ENCODE measurements around the gene ELOVL5.

ELOVL5 gene

DNA sequence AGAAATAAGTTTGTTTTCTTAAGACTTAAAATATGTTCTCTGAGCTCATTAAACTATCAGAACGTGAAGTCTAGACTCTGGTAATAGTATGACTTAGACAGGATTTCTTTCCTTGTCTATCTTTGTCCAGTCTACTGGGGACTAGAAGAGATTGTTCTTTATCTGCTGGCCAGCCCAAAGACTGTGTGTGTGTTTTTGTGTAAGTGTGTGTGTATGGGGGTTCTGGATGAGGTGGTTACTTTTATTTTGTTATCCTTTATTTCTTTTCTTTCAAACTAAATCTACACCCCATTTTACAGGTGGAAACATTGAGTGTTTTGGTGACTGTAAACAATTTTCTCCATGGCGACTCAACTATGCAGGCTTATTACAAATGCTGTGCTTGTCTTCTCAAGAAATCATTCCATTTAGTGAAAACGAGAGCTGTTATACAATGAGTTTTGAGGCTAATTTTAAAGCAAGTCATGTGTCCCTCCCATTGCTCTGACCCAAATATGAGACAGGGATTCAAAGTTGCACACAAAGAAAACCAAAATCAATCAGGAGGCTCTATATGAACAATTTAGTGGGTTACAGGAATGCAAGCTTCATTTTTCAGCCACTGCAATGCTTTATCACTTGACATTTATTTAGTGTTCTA lies 97.6 kb downstream of the ELOVL5 start:
- Histone ChIP-seq H3K27me3 (ENCODE audit: control insufficient read depth in 5 of 5, insufficient read depth in 4 of 5, low read length in 5 of 5) (no peaks in the 10 kb centered on the region), H3K4me3 (ENCODE audit: low read depth in 1 of 5, low read length in 5 of 5) (no peak overlapping the region), H3K36me3 (ENCODE audit: control insufficient read depth in 5 of 5, insufficient read depth in 5 of 5, low read length in 5 of 5) (no peaks in the 10 kb centered on the region), H3K4me1 (ENCODE audit: control insufficient read depth in 5 of 5, insufficient read depth in 5 of 5, low read length in 5 of 5) (peaks cover 10 to 25% (median 20%) of the 10 kb centered on the region in 5 donors), H3K9me3 (ENCODE audit: control insufficient read depth in 5 of 5, low read length in 5 of 5) (no peaks in the 10 kb centered on the region), H3K27ac (ENCODE audit: low read depth, low read length) (peak overlapping the region; percentile 89), H3K9ac (ENCODE audit: low read length in 5 of 5) (peak overlapping the region in 1 of 5 donors; percentile 38)

DNA sequence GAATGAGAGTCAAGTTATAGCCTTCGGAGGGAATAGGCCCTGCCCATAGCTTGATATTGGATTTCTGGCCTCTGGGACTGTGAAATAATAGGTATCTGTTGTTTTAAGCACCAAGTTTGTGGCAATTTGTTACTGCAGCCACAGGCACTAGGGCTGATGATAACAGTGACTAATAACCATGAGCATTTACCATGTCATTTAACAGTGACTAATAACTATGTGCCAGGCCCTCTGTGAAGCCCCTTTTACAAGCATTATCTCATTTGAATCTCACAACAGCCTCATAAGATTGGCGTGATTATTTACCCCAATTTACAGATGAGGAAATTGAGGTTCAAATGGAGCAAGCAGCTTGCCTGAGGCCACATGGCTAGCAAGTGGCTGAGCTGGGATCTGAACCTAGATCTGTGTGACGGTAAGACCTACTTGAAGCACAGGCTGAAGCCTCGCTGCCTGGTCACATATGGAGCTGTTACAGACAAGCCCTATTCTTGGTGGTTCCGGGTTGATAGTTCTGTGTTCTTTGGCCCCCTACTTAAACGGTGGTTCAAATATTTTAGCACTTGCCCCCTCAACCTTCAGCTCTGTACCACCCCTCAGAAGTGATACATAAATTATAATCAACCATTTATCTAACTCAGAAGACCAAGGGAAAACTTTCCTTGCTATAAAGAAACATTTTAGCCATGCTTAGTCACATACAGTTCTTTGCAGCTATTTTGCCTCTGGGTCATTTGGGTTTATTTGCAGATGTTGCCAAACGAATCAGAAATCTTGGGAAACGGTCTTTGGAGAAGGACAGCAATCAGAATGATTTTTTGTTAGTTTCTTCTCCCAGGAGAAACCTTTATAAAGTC lies 98.3 kb downstream of the ELOVL5 start:
- Histone ChIP-seq H3K4me3 (ENCODE audit: low read depth in 1 of 5, low read length in 5 of 5) (no peak overlapping the region), H3K27ac (ENCODE audit: low read depth, low read length) (peak overlapping the region; percentile 89), H3K4me1 (ENCODE audit: control insufficient read depth in 5 of 5, insufficient read depth in 5 of 5, low read length in 5 of 5) (peaks cover 10 to 25% (median 20%) of the 10 kb centered on the region in 5 donors)

DNA sequence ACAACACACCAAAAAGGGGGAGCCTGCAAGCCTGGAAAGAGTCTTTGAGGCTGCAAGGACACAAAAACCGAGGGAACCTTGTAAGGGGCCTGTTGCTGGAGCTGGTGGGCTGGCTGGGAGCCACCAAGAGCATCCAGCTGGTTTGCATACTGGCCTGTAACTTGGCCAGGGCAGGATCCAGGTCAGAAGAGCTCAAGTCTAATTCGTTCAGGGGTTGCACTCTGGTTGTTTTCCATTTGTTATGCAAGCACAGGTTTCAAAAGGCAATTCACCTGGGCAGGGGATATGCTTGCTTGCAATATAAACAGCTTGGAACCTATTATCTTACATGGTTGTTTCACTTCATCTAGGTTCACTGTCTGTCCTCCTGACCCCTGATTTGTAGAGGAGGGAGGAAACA lies 101.8 kb downstream of the ELOVL5 start:
- Histone ChIP-seq H3K4me3 (ENCODE audit: low read depth in 1 of 5, low read length in 5 of 5) (no peak overlapping the region), H3K4me1 (ENCODE audit: control insufficient read depth in 5 of 5, insufficient read depth in 5 of 5, low read length in 5 of 5) (peaks cover 10 to 20% (median 16%) of the 10 kb centered on the region in 5 donors), H3K36me3 (ENCODE audit: control insufficient read depth in 5 of 5, insufficient read depth in 5 of 5, low read length in 5 of 5) (no peaks in the 10 kb centered on the region), H3K9me3 (ENCODE audit: control insufficient read depth in 5 of 5, low read length in 5 of 5) (no peaks in the 10 kb centered on the region), H3K27ac (ENCODE audit: low read depth, low read length) (no peak overlapping the region), H3K9ac (ENCODE audit: low read length in 5 of 5) (no peak overlapping the region), H3K27me3 (ENCODE audit: control insufficient read depth in 5 of 5, insufficient read depth in 4 of 5, low read length in 5 of 5) (no peaks in the 10 kb centered on the region)

More for the DNA sequence above, 98.3 kb downstream of the ELOVL5 start:
- Histone ChIP-seq H3K9ac (ENCODE audit: low read length in 5 of 5) (peak overlapping the region in 1 of 5 donors; percentile 14), H3K27me3 (ENCODE audit: control insufficient read depth in 5 of 5, insufficient read depth in 4 of 5, low read length in 5 of 5) (no peaks in the 10 kb centered on the region), H3K9me3 (ENCODE audit: control insufficient read depth in 5 of 5, low read length in 5 of 5) (no peaks in the 10 kb centered on the region), H3K36me3 (ENCODE audit: control insufficient read depth in 5 of 5, insufficient read depth in 5 of 5, low read length in 5 of 5) (no peaks in the 10 kb centered on the region)

DNA sequence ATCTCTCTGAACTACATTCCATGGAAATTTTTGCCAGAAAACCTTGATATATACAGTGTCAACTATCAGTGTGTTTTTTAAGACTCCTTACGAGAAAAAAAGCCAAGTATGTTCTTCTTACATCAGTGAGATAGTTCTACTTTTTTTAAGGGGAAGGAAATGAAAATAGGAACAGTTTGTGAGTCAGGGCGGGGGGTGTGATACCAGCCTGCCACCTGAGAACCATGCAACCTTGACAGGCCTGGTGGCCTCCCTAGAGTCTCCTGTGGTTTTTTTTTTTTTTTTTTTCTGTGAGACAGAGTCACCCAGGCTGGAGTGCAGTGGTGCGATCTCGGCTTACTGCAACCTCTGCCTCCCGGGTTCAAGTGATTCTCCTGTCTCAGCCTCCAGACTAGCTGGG lies 103.8 kb downstream of the ELOVL5 start:
- Histone ChIP-seq H3K9ac (ENCODE audit: low read length in 5 of 5) (no peak overlapping the region), H3K27me3 (ENCODE audit: control insufficient read depth in 5 of 5, insufficient read depth in 4 of 5, low read length in 5 of 5) (no peaks in the 10 kb centered on the region), H3K4me1 (ENCODE audit: control insufficient read depth in 5 of 5, insufficient read depth in 5 of 5, low read length in 5 of 5) (peaks cover under 1 to 5% (median 3%) of the 10 kb centered on the region in 5 donors), H3K36me3 (ENCODE audit: control insufficient read depth in 5 of 5, insufficient read depth in 5 of 5, low read length in 5 of 5) (no peaks in the 10 kb centered on the region), H3K4me3 (ENCODE audit: low read depth in 1 of 5, low read length in 5 of 5) (no peak overlapping the region), H3K9me3 (ENCODE audit: control insufficient read depth in 5 of 5, low read length in 5 of 5) (no peaks in the 10 kb centered on the region), H3K27ac (ENCODE audit: low read depth, low read length) (no peak overlapping the region)

DNA sequence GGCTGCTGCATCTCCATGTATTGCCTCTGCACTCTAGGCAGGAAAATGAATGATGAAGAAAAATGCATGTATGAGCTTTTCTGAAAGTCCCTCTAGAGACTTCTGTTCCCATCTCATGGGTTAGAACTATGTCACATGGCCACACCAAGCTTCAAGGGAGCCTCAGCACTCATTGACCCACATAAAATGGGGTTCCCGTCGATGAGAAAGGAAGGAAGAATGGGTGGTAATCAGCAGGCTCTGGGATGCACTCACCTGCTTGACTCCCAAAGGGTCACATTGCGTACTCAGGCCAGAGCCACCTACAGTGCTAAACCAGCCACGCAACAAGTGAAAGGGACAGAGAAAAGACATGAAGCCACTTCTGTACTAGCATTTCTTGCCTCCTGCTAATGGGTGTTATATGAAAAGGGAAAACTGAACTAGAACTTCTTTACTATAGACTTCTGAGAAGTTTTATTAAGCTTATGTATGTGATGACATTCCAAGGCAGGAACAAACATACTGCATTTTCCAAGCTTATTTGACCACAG lies 104.3 kb downstream of the ELOVL5 start:
- Histone ChIP-seq H3K9ac (ENCODE audit: low read length in 5 of 5) (no peak overlapping the region), H3K27ac (ENCODE audit: low read depth, low read length) (no peak overlapping the region), H3K9me3 (ENCODE audit: control insufficient read depth in 5 of 5, low read length in 5 of 5) (no peaks in the 10 kb centered on the region), H3K4me1 (ENCODE audit: control insufficient read depth in 5 of 5, insufficient read depth in 5 of 5, low read length in 5 of 5) (peaks cover 0 to 4% (median 0%) of the 10 kb centered on the region in 5 donors), H3K36me3 (ENCODE audit: control insufficient read depth in 5 of 5, insufficient read depth in 5 of 5, low read length in 5 of 5) (no peaks in the 10 kb centered on the region), H3K4me3 (ENCODE audit: low read depth in 1 of 5, low read length in 5 of 5) (no peak overlapping the region), H3K27me3 (ENCODE audit: control insufficient read depth in 5 of 5, insufficient read depth in 4 of 5, low read length in 5 of 5) (no peaks in the 10 kb centered on the region)

DNA sequence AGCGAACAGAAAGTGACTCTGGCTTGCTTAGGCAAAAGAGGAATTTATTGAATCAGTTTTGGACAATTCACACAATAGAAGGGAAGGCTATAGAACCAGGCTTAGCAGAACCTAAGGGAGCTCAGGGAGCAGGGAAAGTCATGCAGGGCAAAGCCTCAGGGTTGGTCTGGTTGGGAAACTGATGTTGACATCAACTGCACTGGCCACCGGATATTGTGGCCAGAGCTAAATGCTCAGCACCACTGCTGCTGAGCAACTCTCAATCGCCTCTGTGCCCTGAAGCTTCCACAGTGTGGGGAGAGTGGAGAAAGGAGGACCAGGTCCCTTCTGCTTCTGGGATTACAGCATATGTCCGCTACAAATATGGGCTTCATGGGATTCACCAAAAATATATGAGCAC lies 106.8 kb downstream of the ELOVL5 start:
- no peak overlapping the region for H3K4me3 ChIP-seq (ENCODE audit: low read depth in 1 of 5, low read length in 5 of 5)
- H3K4me1 ChIP-seq (ENCODE audit: control insufficient read depth in 5 of 5, insufficient read depth in 5 of 5, low read length in 5 of 5): peaks cover 0 to 4% (median 0%) of the 10 kb centered on the region in 5 donors
- no peak overlapping the region for H3K27ac ChIP-seq (ENCODE audit: low read depth, low read length)
- no peak overlapping the region for H3K9ac ChIP-seq (ENCODE audit: low read length in 5 of 5)
- H3K36me3 ChIP-seq (ENCODE audit: control insufficient read depth in 5 of 5, insufficient read depth in 5 of 5, low read length in 5 of 5): no peaks in the 10 kb centered on the region
- H3K9me3 ChIP-seq (ENCODE audit: control insufficient read depth in 5 of 5, low read length in 5 of 5): no peaks in the 10 kb centered on the region
- H3K27me3 ChIP-seq (ENCODE audit: control insufficient read depth in 5 of 5, insufficient read depth in 4 of 5, low read length in 5 of 5): no peaks in the 10 kb centered on the region

DNA sequence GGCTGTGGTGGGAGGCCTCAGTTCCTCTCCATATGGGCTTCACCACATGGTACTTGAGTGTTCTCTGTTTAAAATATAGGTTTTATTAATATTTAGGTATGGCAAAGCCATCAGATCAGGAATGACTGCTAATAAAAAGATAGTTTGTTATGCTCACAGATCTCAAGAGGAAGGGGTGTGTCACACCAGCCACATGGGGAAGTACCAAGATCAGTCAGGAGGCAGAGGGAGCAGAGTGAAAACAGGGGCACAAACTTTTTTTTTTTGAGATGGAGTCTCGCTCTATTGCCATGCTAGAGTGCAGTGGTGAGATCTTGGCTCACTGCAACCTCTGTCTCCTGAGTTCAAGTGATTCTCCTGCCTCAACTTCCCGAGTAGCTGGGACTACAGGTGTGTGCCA lies 108.0 kb downstream of the ELOVL5 start:
- no peak overlapping the region for H3K9ac ChIP-seq (ENCODE audit: low read length in 5 of 5)
- no peak overlapping the region for H3K27ac ChIP-seq (ENCODE audit: low read depth, low read length)
- H3K9me3 ChIP-seq (ENCODE audit: control insufficient read depth in 5 of 5, low read length in 5 of 5): no peaks in the 10 kb centered on the region
- no peak overlapping the region for H3K4me3 ChIP-seq (ENCODE audit: low read depth in 1 of 5, low read length in 5 of 5)
- peaks cover 0 to 7% (median 0%) of the 10 kb centered on the region in 5 donors for H3K4me1 ChIP-seq (ENCODE audit: control insufficient read depth in 5 of 5, insufficient read depth in 5 of 5, low read length in 5 of 5)
- no peaks in the 10 kb centered on the region for H3K27me3 ChIP-seq (ENCODE audit: control insufficient read depth in 5 of 5, insufficient read depth in 4 of 5, low read length in 5 of 5)
- H3K36me3 ChIP-seq (ENCODE audit: control insufficient read depth in 5 of 5, insufficient read depth in 5 of 5, low read length in 5 of 5): no peaks in the 10 kb centered on the region

DNA sequence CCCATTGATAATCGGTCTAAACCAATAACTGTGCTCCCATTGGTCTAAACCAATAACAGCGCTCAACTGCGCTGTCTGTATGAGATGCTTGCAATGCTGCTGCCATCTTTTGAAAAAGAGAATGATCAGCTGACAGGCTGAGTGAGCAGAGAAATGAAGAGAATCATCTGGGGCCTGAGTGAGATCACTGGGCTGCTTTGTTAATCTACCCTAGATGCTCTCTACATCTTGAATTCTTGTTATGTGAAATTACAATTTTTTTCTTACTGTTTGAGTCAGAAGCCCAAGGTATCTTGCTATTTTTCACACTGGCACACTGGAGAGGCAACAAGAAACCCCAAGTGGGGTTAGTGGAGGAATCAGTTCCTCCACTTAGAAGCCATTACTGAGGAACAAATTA lies 108.6 kb downstream of the ELOVL5 start:
- no peaks in the 10 kb centered on the region for H3K9me3 ChIP-seq (ENCODE audit: control insufficient read depth in 5 of 5, low read length in 5 of 5)
- H3K4me3 ChIP-seq (ENCODE audit: low read depth in 1 of 5, low read length in 5 of 5): no peak overlapping the region
- peaks cover 0 to 8% (median 0%) of the 10 kb centered on the region in 5 donors for H3K4me1 ChIP-seq (ENCODE audit: control insufficient read depth in 5 of 5, insufficient read depth in 5 of 5, low read length in 5 of 5)
- no peak overlapping the region for H3K9ac ChIP-seq (ENCODE audit: low read length in 5 of 5)
- no peaks in the 10 kb centered on the region for H3K36me3 ChIP-seq (ENCODE audit: control insufficient read depth in 5 of 5, insufficient read depth in 5 of 5, low read length in 5 of 5)
- no peaks in the 10 kb centered on the region for H3K27me3 ChIP-seq (ENCODE audit: control insufficient read depth in 5 of 5, insufficient read depth in 4 of 5, low read length in 5 of 5)
- no peak overlapping the region for H3K27ac ChIP-seq (ENCODE audit: low read depth, low read length)

DNA sequence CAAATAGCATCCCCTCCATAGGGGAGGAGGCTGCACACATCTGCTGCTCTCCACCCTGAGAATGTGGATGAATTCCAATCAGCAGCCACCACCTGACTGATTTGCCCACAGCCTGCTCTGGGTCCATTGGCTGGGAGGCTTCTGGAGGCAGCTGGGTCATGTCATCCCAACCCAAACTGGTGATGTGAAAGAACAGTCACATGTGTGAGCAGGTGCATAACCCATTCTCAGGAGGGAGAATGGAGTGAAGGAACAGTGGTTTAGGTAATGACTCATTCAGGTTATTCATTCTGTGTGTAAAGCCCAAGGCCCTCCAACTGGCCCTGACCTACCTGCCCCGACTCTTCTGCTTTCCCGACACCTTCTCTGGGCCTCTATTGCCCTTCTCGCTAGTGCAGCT lies 109.2 kb downstream of the ELOVL5 start:
- Histone ChIP-seq H3K36me3 (ENCODE audit: control insufficient read depth in 5 of 5, insufficient read depth in 5 of 5, low read length in 5 of 5) (no peaks in the 10 kb centered on the region), H3K9ac (ENCODE audit: low read length in 5 of 5) (no peak overlapping the region), H3K4me1 (ENCODE audit: control insufficient read depth in 5 of 5, insufficient read depth in 5 of 5, low read length in 5 of 5) (peaks cover 0 to 8% (median 0%) of the 10 kb centered on the region in 5 donors), H3K4me3 (ENCODE audit: low read depth in 1 of 5, low read length in 5 of 5) (no peak overlapping the region), H3K9me3 (ENCODE audit: control insufficient read depth in 5 of 5, low read length in 5 of 5) (no peaks in the 10 kb centered on the region), H3K27ac (ENCODE audit: low read depth, low read length) (no peak overlapping the region), H3K27me3 (ENCODE audit: control insufficient read depth in 5 of 5, insufficient read depth in 4 of 5, low read length in 5 of 5) (no peaks in the 10 kb centered on the region)

DNA sequence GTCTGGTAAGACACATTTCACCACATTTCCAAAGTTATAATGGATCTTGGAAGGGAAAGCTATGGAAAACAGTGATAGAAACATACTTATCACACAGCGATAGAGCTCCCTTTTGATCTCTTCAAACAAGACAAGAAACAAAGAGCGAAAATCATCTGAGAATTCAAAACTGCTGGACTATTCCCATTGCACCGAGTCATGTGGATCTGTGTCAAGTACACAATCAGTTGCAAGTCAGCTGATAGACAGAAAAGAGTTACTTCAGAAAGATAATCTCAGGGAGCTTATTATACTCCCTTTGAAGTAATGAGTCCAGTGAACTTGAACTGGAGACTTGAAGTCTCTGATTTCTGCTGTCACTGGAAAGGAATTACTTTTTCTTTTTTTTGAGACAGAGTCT lies 110.4 kb downstream of the ELOVL5 start:
- no peak overlapping the region for H3K9ac ChIP-seq (ENCODE audit: low read length in 5 of 5)
- no peaks in the 10 kb centered on the region for H3K27me3 ChIP-seq (ENCODE audit: control insufficient read depth in 5 of 5, insufficient read depth in 4 of 5, low read length in 5 of 5)
- H3K36me3 ChIP-seq (ENCODE audit: control insufficient read depth in 5 of 5, insufficient read depth in 5 of 5, low read length in 5 of 5): no peaks in the 10 kb centered on the region
- H3K27ac ChIP-seq (ENCODE audit: low read depth, low read length): no peak overlapping the region
- no peaks in the 10 kb centered on the region for H3K9me3 ChIP-seq (ENCODE audit: control insufficient read depth in 5 of 5, low read length in 5 of 5)
- H3K4me1 ChIP-seq (ENCODE audit: control insufficient read depth in 5 of 5, insufficient read depth in 5 of 5, low read length in 5 of 5): peaks cover 0 to 8% (median 0%) of the 10 kb centered on the region in 5 donors
- no peak overlapping the region for H3K4me3 ChIP-seq (ENCODE audit: low read depth in 1 of 5, low read length in 5 of 5)

Data from subcutaneous abdominal adipose tissue (tissue), 5 donors.